ENCODE results near the gene INPP4A.
A peak's percentile ranks its signal among the peaks of the same experiment; 100 is the strongest.

Gene INPP4A

GRCh38 chr2:98568161-98568956 is 123.7 kb downstream of the INPP4A start:
- H3K27ac ChIP-seq, result no peak overlapping the region
- TF ChIP-seq CTCF (IDR thresholded peaks at IDR 0.05), result no peak
- no peak for TF ChIP-seq ZFX (IDR thresholded peaks at IDR 0.05; ENCODE audit: borderline replicate concordance)

- TF ChIP-seq CTCF (IDR thresholded peaks at IDR 0.05) (peak; percentile 92), ZFX (IDR thresholded peaks at IDR 0.05; ENCODE audit: borderline replicate concordance) (no peak)
- H3K27ac ChIP-seq, result no peak overlapping the region
Measured at GRCh38 chr2:98569197-98569793, 124.6 kb downstream of the INPP4A start.

- TF ChIP-seq ZFX (IDR thresholded peaks at IDR 0.05; ENCODE audit: borderline replicate concordance) (no peak), CTCF (IDR thresholded peaks at IDR 0.05) (no peak)
Measured at GRCh38 chr2:98569915-98570314, 125.3 kb downstream of the INPP4A start.

GRCh38 chr2:98570356-98570755 is 125.7 kb downstream of the INPP4A start:
- TF ChIP-seq CTCF (IDR thresholded peaks at IDR 0.05), result no peak
- TF ChIP-seq ZFX (IDR thresholded peaks at IDR 0.05; ENCODE audit: borderline replicate concordance), result no peak
- H3K27ac ChIP-seq, result no peak overlapping the region

More at GRCh38 chr2:98569915-98570314, 125.3 kb downstream of the INPP4A start:
- no peak overlapping the region for H3K27ac ChIP-seq

- TF ChIP-seq CTCF (IDR thresholded peaks at IDR 0.05) (no peak), ZFX (IDR thresholded peaks at IDR 0.05; ENCODE audit: borderline replicate concordance) (no peak)
- H3K27ac ChIP-seq, result no peak overlapping the region
Measured at GRCh38 chr2:98571121-98571701, 126.6 kb downstream of the INPP4A start.

GRCh38 chr2:98571796-98572195 is 127.1 kb downstream of the INPP4A start:
- TF ChIP-seq ZFX (IDR thresholded peaks at IDR 0.05; ENCODE audit: borderline replicate concordance) (no peak), CTCF (IDR thresholded peaks at IDR 0.05) (no peak)
- H3K27ac ChIP-seq, result no peak overlapping the region

- no peak for TF ChIP-seq ZFX (IDR thresholded peaks at IDR 0.05; ENCODE audit: borderline replicate concordance)
- no peak for TF ChIP-seq CTCF (IDR thresholded peaks at IDR 0.05)
- no peak overlapping the region for H3K27ac ChIP-seq
Measured at GRCh38 chr2:98572211-98572610, 127.6 kb downstream of the INPP4A start.

Measured in 22Rv1 (cell line).